ENCODE data around the gene FAM216B. TPM values are rescaled to one million over a fixed set of nuclear protein-coding genes. Genes with fewer than 3 reads are reported as not detected.
"Not testable (repeated sequence)": the region's sequence is repeated elsewhere in the genome, so short reads cannot be mapped to it uniquely, and the experiment has no call there.

FAM216B gene
- total RNA-seq, 2 donors from 2014 or later, result not detected

- H3K4me3 Mint-ChIP-seq; H3K36me3 Mint-ChIP-seq (ENCODE audit: low read depth); ATAC-seq; DNase-seq; H3K9me3 ChIP-seq (ENCODE audit: control insufficient read depth, low read length, poor library complexity, severe bottlenecking); H3K4me1 Mint-ChIP-seq; H3K27ac Mint-ChIP-seq: not testable (repeated sequence)
- peaks cover 40% of the 10 kb centered on the region for H3K27me3 Mint-ChIP-seq
Observed at GRCh38 chr13:42819687-42820086, 38.3 kb downstream of the FAM216B start.

GRCh38 chr13:42820451-42820850 is 39.1 kb downstream of the FAM216B start:
- Mint-ChIP-seq H3K4me1 (peaks cover 2% of the 10 kb centered on the region), H3K4me3 (no peak overlapping the region), H3K27ac (no peak overlapping the region), H3K36me3 (ENCODE audit: low read depth) (peaks cover 2% of the 10 kb centered on the region), H3K27me3 (peaks cover 41% of the 10 kb centered on the region)
- H3K9me3 ChIP-seq (ENCODE audit: control insufficient read depth, low read length, poor library complexity, severe bottlenecking), result no peaks in the 10 kb centered on the region
- no peak for ATAC-seq
- DNase-seq, result no peak

- no peak for ATAC-seq
- DNase-seq, result no peak
- H3K27ac Mint-ChIP-seq, result no peak overlapping the region
- peaks cover 35% of the 10 kb centered on the region for H3K27me3 Mint-ChIP-seq
- no peaks in the 10 kb centered on the region for H3K9me3 ChIP-seq (ENCODE audit: control insufficient read depth, low read length, poor library complexity, severe bottlenecking)
- peaks cover 2% of the 10 kb centered on the region for H3K4me1 Mint-ChIP-seq
- H3K4me3 Mint-ChIP-seq, result no peak overlapping the region
- peaks cover 2% of the 10 kb centered on the region for H3K36me3 Mint-ChIP-seq (ENCODE audit: low read depth)
Observed at GRCh38 chr13:42821437-42821836, 40.1 kb downstream of the FAM216B start.

GRCh38 chr13:42832341-42833096 is 51.1 kb downstream of the FAM216B start:
- Mint-ChIP-seq H3K4me1 (no peaks in the 10 kb centered on the region), H3K27ac (no peak overlapping the region), H3K36me3 (ENCODE audit: low read depth) (no peaks in the 10 kb centered on the region), H3K4me3 (no peak overlapping the region), H3K27me3 (peaks cover 13% of the 10 kb centered on the region)
- no peak for DNase-seq
- no peak for ATAC-seq
- no peaks in the 10 kb centered on the region for H3K9me3 ChIP-seq (ENCODE audit: control insufficient read depth, low read length, poor library complexity, severe bottlenecking)

- no peaks in the 10 kb centered on the region for H3K9me3 ChIP-seq (ENCODE audit: control insufficient read depth, low read length, poor library complexity, severe bottlenecking)
- H3K4me1 Mint-ChIP-seq, result no peaks in the 10 kb centered on the region
- H3K36me3 Mint-ChIP-seq (ENCODE audit: low read depth), result no peaks in the 10 kb centered on the region
- no peak overlapping the region for H3K27ac Mint-ChIP-seq
- H3K27me3 Mint-ChIP-seq, result peaks cover 13% of the 10 kb centered on the region
- no peak overlapping the region for H3K4me3 Mint-ChIP-seq
- no peak for DNase-seq
- no peak for ATAC-seq
Observed at GRCh38 chr13:42834946-42835345, 53.6 kb downstream of the FAM216B start.

GRCh38 chr13:42836930-42837690 is 55.7 kb downstream of the FAM216B start:
- no peak for DNase-seq
- H3K36me3 Mint-ChIP-seq (ENCODE audit: low read depth), result no peaks in the 10 kb centered on the region
- no peak overlapping the region for H3K4me3 Mint-ChIP-seq
- H3K27ac Mint-ChIP-seq, result no peak overlapping the region
- H3K9me3 ChIP-seq (ENCODE audit: control insufficient read depth, low read length, poor library complexity, severe bottlenecking), result no peaks in the 10 kb centered on the region
- peaks cover 17% of the 10 kb centered on the region for H3K27me3 Mint-ChIP-seq
- H3K4me1 Mint-ChIP-seq, result peaks cover 2% of the 10 kb centered on the region
- ATAC-seq, result no peak

Other genes with a start within 250 kb of the FAM216B start
- gene TNFSF11, start 207.4 kb upstream of the FAM216B start, total RNA-seq, result not detected
- gene EPSTI1, start 210.7 kb downstream of the FAM216B start, total RNA-seq, result 10 to 100 TPM; 27.3 to 44.0 TPM
- 1 to 10 TPM; 6.4 to 8.1 TPM for gene DNAJC15, start 242.0 kb downstream of the FAM216B start, total RNA-seq

All from T-helper 17 cell (primary cell).